ENCODE data around the gene MCAM. TPM values are rescaled to one million over a fixed set of nuclear protein-coding genes. Genes with fewer than 3 reads are reported as not detected.
A peak's percentile ranks its signal among the peaks of the same experiment; 100 is the strongest.

MCAM gene
- 19.6 and 22.4 TPM in 2 replicates for total RNA-seq (2021; fragmentation: NEBNext Ultra II Directional; extraction: Animal tissue kit (Norgen Biotek cat#: 25700))
- polyA plus RNA-seq (2011; rRNA removed) = 32.2 and 63.2 TPM in 2 replicates
- 60.7 TPM for polyA plus RNA-seq (2011; cell fraction: cytosol; rRNA removed)
- polyA plus RNA-seq (2011; cell fraction: nucleus; rRNA removed) = 25.3 TPM
- polyA plus RNA-seq (2012, experiment 1 of 2) = 12.0 to 16.4 TPM (median 13.7 TPM) in 4 replicates
- polyA plus RNA-seq (2012, experiment 2 of 2) = 12.7 TPM
- polyA plus RNA-seq (2013, experiment 1 of 2) = 28.6 TPM
- polyA plus RNA-seq (2013, experiment 2 of 2) = 28.6 TPM
- 11.1 and 12.2 TPM in 2 replicates for polyA minus RNA-seq (2011; rRNA and poly(A)+ RNA removed)
- polyA minus RNA-seq (2011; cell fraction: cytosol; rRNA and poly(A)+ RNA removed) = 11.2 TPM
- polyA minus RNA-seq (2011; cell fraction: nucleus; rRNA and poly(A)+ RNA removed) = 19.3 TPM
- long read RNA-seq, experiment 1, partial matches to known transcripts = 7 of 16 reads
- long read RNA-seq, experiment 1, other reads (novel, unspliced or antisense) = 7 of 16 reads
- long read RNA-seq, experiment 2, partial matches to known transcripts = 2 of 4 reads
- long read RNA-seq, experiment 2, other reads (novel, unspliced or antisense) = 0 of 4 reads

GRCh38 chr11:119316729-119317591 lies at the start of gene MCAM:
Gene MCAM (minus strand): TSS chr11:119317130. CDS start chr11:119317101, 29 bp downstream.
- Histone ChIP-seq H3K9ac (replicated peaks in 1 of 4; ENCODE audit: extremely low read depth in 1 of 4, low read depth in 3 of 4, low read length in 3 of 4) (peak within 1 kb of the TSS in 2 of 4 experiments; percentile 34 to 42; a peak in 4 of 7 replicates), H2AK5ac (ENCODE audit: low read depth, low read length) (peak within 1 kb of the TSS; percentile 97; the same call in 1 of the 2 replicates), H3K4me2 (ENCODE audit: insufficient read depth in 1 of 2, low read depth in 2 of 2, low read length in 2 of 2) (peak within 1 kb of the TSS; percentile 97), H2AFZ (ENCODE audit: low read length) (no peak within 1 kb of the TSS), H3K79me1 (ENCODE audit: low read depth, low read length) (no peaks in the 10 kb centered on the region), H3K4me1 (replicated peaks in 1 of 4; ENCODE audit: control insufficient read depth in 3 of 4, insufficient read depth in 4 of 4, low read length in 3 of 4) (peaks cover 11 to 53% (median 48%) of the 10 kb centered on the region in 4 experiments), H4K5ac (ENCODE audit: insufficient read length, low read depth, low read length) (no peak within 1 kb of the TSS), H3K79me2 (ENCODE audit: control insufficient read depth in 1 of 2, insufficient read depth in 2 of 2, low read length in 2 of 2) (no peaks in the 10 kb centered on the region), H3K18ac (ENCODE audit: extremely low read depth, low read length) (peak within 1 kb of the TSS; percentile 48), H3K23ac (ENCODE audit: insufficient read length) (no peak within 1 kb of the TSS), H4K20me1 (replicated peaks in 1 of 2; ENCODE audit: control insufficient read depth in 1 of 2, insufficient read depth in 2 of 2, low read length in 2 of 2) (peaks cover 2% of the 10 kb centered on the region in 2 experiments), H2BK20ac (ENCODE audit: low read length) (peak within 1 kb of the TSS; percentile 61; the same call in 1 of the 2 replicates), H2BK5ac (ENCODE audit: low read depth, low read length) (peak within 1 kb of the TSS; percentile 91; the same call in 1 of the 2 replicates), H2BK120ac (replicated peaks; ENCODE audit: low read depth, low read length) (no peak within 1 kb of the TSS), H3K56ac (replicated peaks; ENCODE audit: insufficient read length, low read depth, low read length) (no peak within 1 kb of the TSS), H3K36me3 (ENCODE audit: control insufficient read depth in 2 of 4, insufficient read depth in 4 of 4, low read length in 3 of 4) (no peaks in the 10 kb centered on the region; a peak in 1 of 8 replicates), H3K27me3 (replicated peaks in 1 of 4; ENCODE audit: control insufficient read depth in 3 of 4, extremely low read depth in 1 of 4, insufficient read depth in 3 of 4, low read length in 3 of 4) (peaks cover 5 to 46% (median 36%) of the 10 kb centered on the region in 4 experiments), H2BK15ac (ENCODE audit: low read length) (no peak within 1 kb of the TSS), H3K9me3 (ENCODE audit: insufficient read depth in 2 of 2, low read depth in 1 of 2, low read length in 1 of 2) (no peaks in the 10 kb centered on the region), H3K4me3 (ENCODE audit: extremely low read depth in 1 of 4, insufficient read depth in 2 of 4, low read depth in 3 of 4, low read length in 4 of 4) (peak within 1 kb of the TSS; percentile 55 to 77 (median 66)), H2BK12ac (ENCODE audit: low read depth, low read length) (peak within 1 kb of the TSS; percentile 95; the same call in 1 of the 2 replicates), H4K91ac (replicated peaks; ENCODE audit: insufficient read length, low read length) (no peak within 1 kb of the TSS), H3K23me2 (ENCODE audit: low read depth, low read length) (peaks cover 33% of the 10 kb centered on the region), H3K4ac (replicated peaks; ENCODE audit: insufficient read length, low read depth, low read length) (no peak within 1 kb of the TSS), H4K8ac (ENCODE audit: extremely low read depth, insufficient read depth, low read length) (peak within 1 kb of the TSS; percentile 20; the same call in 1 of the 2 replicates), H3K14ac (ENCODE audit: insufficient read length) (no peak within 1 kb of the TSS), H3K27ac (ENCODE audit: low read depth, low read length) (no peak within 1 kb of the TSS)
- CTCF ChIA-PET (ENCODE audit: partially characterized antibody) = interaction anchor here (0.5 to 16.8 kb wide), 10 partner anchors 7 to 886 kb away, joined by 3 to 415 read pairs (median 3); partner anchors contain the start of genes C1QTNF5, MFRP and RNF26
- FAIRE-seq (no peak), DNase-seq (ENCODE audit: low read depth in 1 of 2, low spot score in 2 of 2) (peak in 1 of 2 experiments; percentile 76)
- WGBS, 2 experiments (ENCODE audit: extremely low coverage in 1 of 2, insufficient coverage in 1 of 2, insufficient read length in 1 of 2, insufficient replicate concordance in 2 of 2, low coverage in 1 of 2, low lambda C conversion rate in 2 of 2, missing lambda C conversion rate in 1 of 2) = 3% methylated on average over 32 of the region's 74 CpGs; no CpG with 5 or more reads in 1 of the 2 experiments
- POLR2A ChIA-PET (ENCODE audit: partially characterized antibody) = interaction anchor here (0.6 to 5.4 kb wide), 16 partner anchors 9 to 297 kb away, joined by 3 to 44 read pairs (median 5); partner anchors contain the start of genes C1QTNF5, HMBS, RNF26 and VPS11
- TF ChIP-seq SP1 (IDR thresholded peaks at IDR 0.05; ENCODE audit: low read depth, low read length) (no peak), TAF1 (IDR thresholded peaks at IDR 0.05; ENCODE audit: low read depth, low read length) (peak; percentile 81), KDM5A (IDR thresholded peaks at IDR 0.05; ENCODE audit: low read length) (no peak), RAD21 (IDR thresholded peaks at IDR 0.05 in 1 of 2, conservative IDR thresholded peaks at IDR 0.05 in 1 of 2; ENCODE audit: low read depth in 2 of 2, low read length in 2 of 2) (no peak), MAX (IDR thresholded peaks at IDR 0.05) (0 out of 2 replicates have a peak, but pooled peaks have one; percentile 9), TEAD4 (IDR thresholded peaks at IDR 0.05; ENCODE audit: low read depth, low read length) (no peak), CTBP2 (IDR thresholded peaks at IDR 0.05; ENCODE audit: borderline replicate concordance, insufficient read depth, insufficient read length, low read length) (no peak)
